IgD-negative memory B cell (primary cell): Measurements from ENCODE around the gene ATF6B. TPM values are rescaled to one million over a fixed set of nuclear protein-coding genes. Genes with fewer than 3 reads are reported as not detected.
"Not testable (repeated sequence)": the region's sequence is repeated elsewhere in the genome, so short reads cannot be mapped to it uniquely, and the experiment has no call there.

ENCODE experiments used
- H3K27ac Mint-ChIP-seq, 3 donors: one replicate each; pipeline ENCODE4 v1.8.0; 2020 to 2022; ENCODE audit warnings: mild to moderate bottlenecking in 3 of 3, mixed read lengths in 3 of 3, moderate library complexity in 1 of 3
- H3K27me3 Mint-ChIP-seq: one replicate; pipeline ENCODE4 v1.8.0; 2021; ENCODE audit warnings: mixed read lengths
- H3K36me3 Mint-ChIP-seq: one replicate; pipeline ENCODE4 v1.8.0; 2020; ENCODE audit warnings: mild to moderate bottlenecking, mixed read lengths
- H3K4me1 Mint-ChIP-seq, 3 donors: one replicate each; pipeline ENCODE4 v1.8.0; 2020 to 2022; ENCODE audit warnings: mixed read lengths in 3 of 3, mild to moderate bottlenecking in 1 of 3
- H3K4me3 Mint-ChIP-seq, 4 donors: one replicate each; pipeline ENCODE4 v1.8.0; 2020 to 2022; ENCODE audit warnings: mild to moderate bottlenecking in 4 of 4, mixed read lengths in 4 of 4, moderate library complexity in 3 of 4
- H3K9me3 Mint-ChIP-seq, 3 donors: one replicate each; pipeline ENCODE4 v1.8.0; 2020 to 2021; ENCODE audit warnings: mixed read lengths in 3 of 3, mild to moderate bottlenecking in 1 of 3
- polyA plus RNA-seq: library from polyadenylated mRNA; unstranded; fragments of 300-500 nt; fragmentation: Illumina TruSeq; gene quantifications from one replicate; pipeline ENCODE4 v1.2.3, GENCODE V29; 2021

The ATF6B gene
- polyA plus RNA-seq, 1 donor from 2014 or later: 25.5 TPM

- Mint-ChIP-seq H3K4me3 (peak overlapping the region in 1 of 4 donors; percentile 87), H3K27me3 (peaks cover 52% of the 10 kb centered on the region), H3K27ac (peak overlapping the region in 1 of 3 donors; percentile 74), H3K9me3 (peaks cover 0 to 4% (median 0%) of the 10 kb centered on the region in 3 donors), H3K4me1 (peaks cover 19 to 26% (median 20%) of the 10 kb centered on the region in 3 donors), H3K36me3 (no peaks in the 10 kb centered on the region)
Observed at GRCh38 chr6:32149932-32150870, 22.2 kb upstream of the ATF6B start.

GRCh38 chr6:32149092-32149755 is 21.2 kb upstream of the ATF6B start:
- H3K9me3 Mint-ChIP-seq: peaks cover 0 to 4% (median 0%) of the 10 kb centered on the region in 3 donors
- no peaks in the 10 kb centered on the region for H3K36me3 Mint-ChIP-seq
- peaks cover 52% of the 10 kb centered on the region for H3K27me3 Mint-ChIP-seq
- H3K27ac Mint-ChIP-seq: peak overlapping the region in 1 of 3 donors; percentile 88
- H3K4me3 Mint-ChIP-seq: peak overlapping the region; percentile 44 to 85 (median 50)
- peaks cover 14 to 20% (median 14%) of the 10 kb centered on the region in 3 donors for H3K4me1 Mint-ChIP-seq

GRCh38 chr6:32148289-32149091 is 20.4 kb upstream of the ATF6B start:
- H3K9me3 Mint-ChIP-seq: peaks cover 0 to 4% (median 0%) of the 10 kb centered on the region in 3 donors
- no peaks in the 10 kb centered on the region for H3K36me3 Mint-ChIP-seq
- H3K4me3 Mint-ChIP-seq: peak overlapping the region; percentile 44 to 85 (median 68)
- H3K4me1 Mint-ChIP-seq: peaks cover 10 to 16% (median 13%) of the 10 kb centered on the region in 3 donors
- peaks cover 47% of the 10 kb centered on the region for H3K27me3 Mint-ChIP-seq
- peak overlapping the region in 1 of 3 donors; percentile 88 for H3K27ac Mint-ChIP-seq

GRCh38 chr6:32147401-32148132 is 19.5 kb upstream of the ATF6B start:
- Mint-ChIP-seq H3K9me3 (peaks cover 0 to 4% (median 0%) of the 10 kb centered on the region in 3 donors), H3K36me3 (no peaks in the 10 kb centered on the region), H3K4me3 (no peak overlapping the region), H3K27me3 (peaks cover 41% of the 10 kb centered on the region), H3K4me1 (peaks cover 1 to 11% (median 6%) of the 10 kb centered on the region in 3 donors), H3K27ac (no peak overlapping the region)

- no peak overlapping the region for H3K27ac Mint-ChIP-seq
- peaks cover 0 to 11% (median 6%) of the 10 kb centered on the region in 3 donors for H3K4me1 Mint-ChIP-seq
- peaks cover 37% of the 10 kb centered on the region for H3K27me3 Mint-ChIP-seq
- peak overlapping the region in 1 of 4 donors; percentile 0 for H3K4me3 Mint-ChIP-seq
- peaks cover 0 to 4% (median 0%) of the 10 kb centered on the region in 3 donors for H3K9me3 Mint-ChIP-seq
- H3K36me3 Mint-ChIP-seq: no peaks in the 10 kb centered on the region
Observed at GRCh38 chr6:32146687-32147086, 18.6 kb upstream of the ATF6B start.

GRCh38 chr6:32146287-32146686 is 18.2 kb upstream of the ATF6B start:
- Mint-ChIP-seq H3K27ac (no peak overlapping the region), H3K36me3 (no peaks in the 10 kb centered on the region), H3K4me3 (no peak overlapping the region), H3K27me3 (peaks cover 37% of the 10 kb centered on the region), H3K4me1 (peaks cover 0 to 11% (median 6%) of the 10 kb centered on the region in 3 donors), H3K9me3 (peaks cover 0 to 4% (median 0%) of the 10 kb centered on the region in 3 donors)

- not testable (repeated sequence) for H3K4me1 Mint-ChIP-seq, H3K9me3 Mint-ChIP-seq, H3K36me3 Mint-ChIP-seq, H3K27ac Mint-ChIP-seq, H3K4me3 Mint-ChIP-seq
- H3K27me3 Mint-ChIP-seq: peaks cover 24% of the 10 kb centered on the region
Observed at GRCh38 chr6:32144238-32144637, 16.2 kb upstream of the ATF6B start.

GRCh38 chr6:32140420-32141046 is 12.5 kb upstream of the ATF6B start:
- Mint-ChIP-seq H3K27ac (no peak overlapping the region), H3K9me3 (no peaks in the 10 kb centered on the region), H3K4me3 (no peak overlapping the region), H3K36me3 (peaks cover 1% of the 10 kb centered on the region), H3K4me1 (no peaks in the 10 kb centered on the region), H3K27me3 (peaks cover 3% of the 10 kb centered on the region)

- Mint-ChIP-seq H3K4me3 (no peak overlapping the region), H3K36me3 (peaks cover 1% of the 10 kb centered on the region), H3K27me3 (peaks cover 6% of the 10 kb centered on the region), H3K4me1 (no peaks in the 10 kb centered on the region), H3K9me3 (no peaks in the 10 kb centered on the region), H3K27ac (no peak overlapping the region)
Observed at GRCh38 chr6:32139590-32139989, 11.5 kb upstream of the ATF6B start.

GRCh38 chr6:32137454-32137853 is 9.4 kb upstream of the ATF6B start:
- peaks cover 8% of the 10 kb centered on the region for H3K27me3 Mint-ChIP-seq
- no peaks in the 10 kb centered on the region for H3K9me3 Mint-ChIP-seq
- no peak overlapping the region for H3K4me3 Mint-ChIP-seq
- peaks cover 1% of the 10 kb centered on the region for H3K36me3 Mint-ChIP-seq
- no peaks in the 10 kb centered on the region for H3K4me1 Mint-ChIP-seq
- H3K27ac Mint-ChIP-seq: no peak overlapping the region

GRCh38 chr6:32133786-32134185 is 5.7 kb upstream of the ATF6B start:
- Mint-ChIP-seq H3K4me3 (no peak overlapping the region), H3K9me3 (peaks cover 0 to 2% (median 0%) of the 10 kb centered on the region in 3 donors), H3K27me3 (peaks cover 9% of the 10 kb centered on the region), H3K36me3 (no peaks in the 10 kb centered on the region), H3K27ac (no peak overlapping the region), H3K4me1 (peaks cover 3 to 13% (median 12%) of the 10 kb centered on the region in 3 donors)

- Mint-ChIP-seq H3K4me3 (peak overlapping the region in 1 of 4 donors; percentile 18), H3K9me3 (peaks cover 0 to 2% (median 0%) of the 10 kb centered on the region in 3 donors), H3K4me1 (peaks cover 11 to 23% (median 20%) of the 10 kb centered on the region in 3 donors), H3K27ac (no peak overlapping the region), H3K36me3 (peaks cover 3% of the 10 kb centered on the region), H3K27me3 (peaks cover 9% of the 10 kb centered on the region)
Observed at GRCh38 chr6:32132110-32132509, 4.1 kb upstream of the ATF6B start.

GRCh38 chr6:32131439-32131948 is 3.4 kb upstream of the ATF6B start:
- peaks cover 15 to 28% (median 24%) of the 10 kb centered on the region in 3 donors for H3K4me1 Mint-ChIP-seq
- peaks cover 6% of the 10 kb centered on the region for H3K36me3 Mint-ChIP-seq
- peaks cover 0 to 2% (median 0%) of the 10 kb centered on the region in 3 donors for H3K9me3 Mint-ChIP-seq
- H3K4me3 Mint-ChIP-seq: peak overlapping the region; percentile 39 to 56 (median 50)
- H3K27me3 Mint-ChIP-seq: peaks cover 9% of the 10 kb centered on the region
- H3K27ac Mint-ChIP-seq: peak overlapping the region in 1 of 3 donors; percentile 27
